Neutrophil (primary cell): ENCODE results near the gene TMEM178A.

Source experiments
- H3K27ac ChIP-seq: fragments of 200-600 bp; sonication (generic); 2 replicates; pipeline ENCODE4 v1.5.1; 2016; ENCODE audit warnings: mild to moderate bottlenecking, moderate library complexity
- H3K27me3 ChIP-seq: fragments of 200-600 bp; sonication (generic); 2 replicates; pipeline ENCODE4 v1.6.0; 2016; ENCODE audit warnings: mild to moderate bottlenecking
- H3K36me3 ChIP-seq: fragments of 200-600 bp; sonication (generic); 2 replicates; pipeline ENCODE4 v1.5.1; 2017
- H3K4me1 ChIP-seq, 2 experiments: fragments of 200-600 bp in 1 of 2; sonication (generic) in 1 of 2; 1 replicate in 1 of 2; 2 replicates in 1 of 2; pipeline versions ENCODE4 v1.5.1 to v1.6.1; 2013 to 2016; ENCODE audit warnings: low read depth in 1 of 2, low read length in 1 of 2, mild to moderate bottlenecking in 1 of 2, moderate library complexity in 1 of 2; ENCODE audit not compliant: control insufficient read depth in 1 of 2, insufficient read depth in 1 of 2
- H3K4me3 ChIP-seq, 2 experiments: fragments of 200-600 bp in 1 of 2; sonication (generic) in 1 of 2; 1 replicate in 1 of 2; 2 replicates in 1 of 2; pipeline ENCODE4 v1.5.1; 2013 to 2016; ENCODE audit warnings: low read depth in 1 of 2, low read length in 1 of 2, mild to moderate bottlenecking in 1 of 2, moderate library complexity in 1 of 2
- H3K9me3 ChIP-seq: fragments of 200-600 bp; sonication (generic); 2 replicates; pipeline ENCODE4 v1.5.1; 2016
- TF ChIP-seq, protein P1 (sequence below): fragments of 200-600 bp; sonication (generic); IDR thresholded peaks from 2 replicates; pipeline ENCODE4 v1.5.1; 2016; ENCODE audit warnings: antibody characterized with exemption

The TMEM178A gene

DNA sequence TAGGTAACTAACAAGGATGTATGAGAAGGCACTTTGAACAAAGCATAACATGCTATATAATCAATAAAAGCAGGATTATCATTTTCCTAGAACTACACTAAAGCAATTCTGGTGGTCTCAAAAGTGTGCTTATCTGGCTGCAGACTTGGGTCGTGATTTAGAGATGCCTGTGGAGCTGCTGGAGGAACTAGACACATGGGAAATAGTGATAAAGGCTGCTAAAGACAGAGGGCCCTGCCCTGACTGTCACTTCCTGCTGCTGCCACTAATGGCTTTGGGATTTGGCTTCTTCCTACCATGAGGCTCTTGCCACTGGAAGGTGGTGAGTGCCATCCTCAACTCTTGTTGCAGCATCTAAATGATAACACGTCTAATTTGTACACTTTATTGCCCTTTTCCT lies 22.5 kb downstream of the TMEM178A start:
- TF ChIP-seq, protein P1, sequence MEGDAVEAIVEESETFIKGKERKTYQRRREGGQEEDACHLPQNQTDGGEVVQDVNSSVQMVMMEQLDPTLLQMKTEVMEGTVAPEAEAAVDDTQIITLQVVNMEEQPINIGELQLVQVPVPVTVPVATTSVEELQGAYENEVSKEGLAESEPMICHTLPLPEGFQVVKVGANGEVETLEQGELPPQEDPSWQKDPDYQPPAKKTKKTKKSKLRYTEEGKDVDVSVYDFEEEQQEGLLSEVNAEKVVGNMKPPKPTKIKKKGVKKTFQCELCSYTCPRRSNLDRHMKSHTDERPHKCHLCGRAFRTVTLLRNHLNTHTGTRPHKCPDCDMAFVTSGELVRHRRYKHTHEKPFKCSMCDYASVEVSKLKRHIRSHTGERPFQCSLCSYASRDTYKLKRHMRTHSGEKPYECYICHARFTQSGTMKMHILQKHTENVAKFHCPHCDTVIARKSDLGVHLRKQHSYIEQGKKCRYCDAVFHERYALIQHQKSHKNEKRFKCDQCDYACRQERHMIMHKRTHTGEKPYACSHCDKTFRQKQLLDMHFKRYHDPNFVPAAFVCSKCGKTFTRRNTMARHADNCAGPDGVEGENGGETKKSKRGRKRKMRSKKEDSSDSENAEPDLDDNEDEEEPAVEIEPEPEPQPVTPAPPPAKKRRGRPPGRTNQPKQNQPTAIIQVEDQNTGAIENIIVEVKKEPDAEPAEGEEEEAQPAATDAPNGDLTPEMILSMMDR: no peak
- H3K27me3 ChIP-seq: no peaks in the 10 kb centered on the region
- no peak overlapping the region for H3K27ac ChIP-seq
- H3K4me3 ChIP-seq: no peak overlapping the region
- H3K36me3 ChIP-seq: no peaks in the 10 kb centered on the region
- H3K4me1 ChIP-seq: no peaks in the 10 kb centered on the region
- no peaks in the 10 kb centered on the region for H3K9me3 ChIP-seq

DNA sequence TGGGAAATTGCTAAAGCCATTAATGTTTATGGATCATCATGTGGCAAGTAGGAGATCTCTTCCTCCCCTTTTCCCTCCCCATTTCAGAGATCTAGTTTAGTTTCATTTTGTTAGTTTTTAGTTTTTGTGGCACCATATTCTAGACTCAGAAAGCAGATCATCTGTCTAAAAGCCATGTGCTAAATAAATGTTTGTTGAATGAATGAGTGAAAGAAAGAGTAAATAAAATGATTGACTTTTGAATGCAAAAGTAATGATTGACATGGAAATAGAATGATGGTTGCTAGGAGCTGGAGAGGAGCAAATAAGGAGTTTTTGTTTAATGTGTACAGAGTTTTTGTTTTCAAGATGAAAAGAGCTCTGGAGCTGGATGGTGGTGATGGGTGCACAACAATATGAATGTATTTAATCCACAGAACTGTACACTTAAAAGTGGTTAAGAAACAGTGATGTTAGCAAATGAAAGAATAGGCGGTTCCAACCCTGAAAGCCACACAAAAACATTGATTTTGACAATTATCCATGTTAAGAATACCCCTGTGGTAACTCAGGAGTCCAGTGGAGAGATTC lies 23.6 kb downstream of the TMEM178A start:
- TF ChIP-seq, protein P1: no peak
- no peaks in the 10 kb centered on the region for H3K4me1 ChIP-seq
- H3K9me3 ChIP-seq: no peaks in the 10 kb centered on the region
- H3K27me3 ChIP-seq: no peaks in the 10 kb centered on the region
- H3K27ac ChIP-seq: no peak overlapping the region
- no peak overlapping the region for H3K4me3 ChIP-seq
- H3K36me3 ChIP-seq: no peaks in the 10 kb centered on the region

DNA sequence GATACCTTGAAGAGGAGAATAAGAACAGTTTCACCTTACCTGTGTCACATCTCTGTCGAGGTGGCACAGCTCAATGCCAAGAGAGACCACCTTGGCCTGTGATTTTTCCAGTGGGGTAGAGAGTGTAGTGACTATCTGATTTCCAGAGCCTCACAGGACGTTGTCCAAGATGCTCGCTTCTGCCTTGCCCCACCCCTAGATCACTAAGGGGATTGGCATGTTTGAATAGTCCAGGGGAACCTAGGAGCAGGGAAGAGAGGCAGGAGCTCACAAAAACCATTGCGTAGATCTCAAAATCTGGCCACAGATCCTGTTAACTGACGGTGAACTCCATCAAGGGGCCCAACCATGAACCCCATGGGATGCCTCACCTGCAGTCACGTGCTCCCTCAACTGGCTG lies 24.2 kb downstream of the TMEM178A start:
- H3K36me3 ChIP-seq: no peaks in the 10 kb centered on the region
- TF ChIP-seq, protein P1: no peak
- no peaks in the 10 kb centered on the region for H3K9me3 ChIP-seq

DNA sequence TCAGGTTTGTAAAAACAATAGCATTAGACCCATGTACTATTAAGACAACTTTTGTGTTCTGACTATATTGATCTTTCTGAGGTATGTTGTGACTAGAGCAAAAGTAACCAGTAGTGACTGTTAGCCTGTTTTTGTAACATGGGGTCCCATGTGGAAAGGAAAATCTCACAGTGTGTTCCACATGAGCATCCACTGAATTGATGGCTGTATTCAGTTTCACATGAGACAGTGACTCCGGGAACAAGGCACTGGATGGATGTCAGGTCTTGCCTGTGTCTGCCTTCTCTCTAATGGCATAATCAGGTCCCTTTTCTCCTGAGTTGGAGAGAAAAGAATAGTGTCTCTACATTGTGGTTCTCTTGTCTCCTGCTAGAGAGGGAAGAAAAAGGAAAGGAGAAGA lies 27.5 kb downstream of the TMEM178A start:
- Histone ChIP-seq H3K27me3 (no peaks in the 10 kb centered on the region), H3K27ac (no peak overlapping the region), H3K4me1 (no peaks in the 10 kb centered on the region), H3K4me3 (no peak overlapping the region), H3K36me3 (no peaks in the 10 kb centered on the region), H3K9me3 (no peaks in the 10 kb centered on the region)
- TF ChIP-seq, protein P1: no peak

More for the DNA sequence above, 24.2 kb downstream of the TMEM178A start:
- no peaks in the 10 kb centered on the region for H3K27me3 ChIP-seq
- H3K4me1 ChIP-seq: no peaks in the 10 kb centered on the region
- H3K4me3 ChIP-seq: no peak overlapping the region
- H3K27ac ChIP-seq: no peak overlapping the region

DNA sequence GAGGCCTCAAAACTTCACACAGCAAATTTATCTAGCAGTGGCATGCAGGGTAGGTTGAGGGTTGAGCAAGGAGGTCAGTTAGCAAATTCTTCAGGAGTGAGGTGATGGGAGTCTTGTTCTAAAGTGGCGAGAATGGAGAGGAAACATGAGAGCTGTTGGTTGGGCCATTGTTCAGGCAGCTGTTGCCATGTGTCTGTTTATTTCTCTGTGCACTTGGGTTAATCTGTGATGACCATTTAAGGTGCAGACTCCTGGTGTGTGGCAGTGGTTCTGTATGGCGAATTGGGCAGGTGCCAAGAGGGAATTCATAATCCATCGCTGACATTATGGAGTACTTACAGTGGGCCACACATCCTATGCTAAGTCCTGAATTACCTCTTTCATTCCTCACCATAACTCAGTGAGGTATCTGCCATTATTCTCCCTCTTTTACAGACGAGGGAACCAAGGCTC lies 30.4 kb downstream of the TMEM178A start:
- Histone ChIP-seq H3K4me1 (no peaks in the 10 kb centered on the region), H3K4me3 (no peak overlapping the region), H3K36me3 (no peaks in the 10 kb centered on the region), H3K27ac (no peak overlapping the region), H3K27me3 (no peaks in the 10 kb centered on the region), H3K9me3 (no peaks in the 10 kb centered on the region)
- TF ChIP-seq, protein P1: no peak
